HG03108 (cell line): Measurements from ENCODE around the gene CNKSR3.

Experiments
- ATAC-seq: cut with Tn5 transposase; IDR thresholded peaks from one replicate; pipeline ENCODE4 v1.9.1; 2021; ENCODE audit warnings: moderate library complexity; ENCODE audit not compliant: unreplicated experiment

CNKSR3 gene

DNA sequence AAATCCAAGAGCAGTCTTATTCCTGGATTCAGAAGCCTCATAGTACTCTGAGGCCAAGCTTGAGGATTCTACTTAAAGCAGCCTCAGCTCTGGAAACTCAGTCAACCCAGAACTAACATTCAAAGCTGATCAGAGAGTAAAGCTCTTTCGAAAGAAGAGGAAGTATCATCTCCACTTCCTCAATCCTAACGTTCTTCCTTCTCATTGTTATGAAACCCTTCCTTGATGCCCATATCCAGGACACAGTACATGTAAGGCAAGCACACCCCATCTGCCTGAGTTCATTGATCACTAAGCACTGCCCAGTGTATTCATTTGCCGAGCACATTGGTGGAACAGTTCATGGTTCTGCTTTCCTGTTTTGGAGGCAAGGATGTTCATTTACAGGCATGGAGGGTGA is 153.8 kb downstream of the CNKSR3 start, which contains the start of gene IPCEF1:
IPCEF1 (minus strand) TSS at position 114 of the 400 bp plus-strand sequence. CDS start 90,856 bp downstream, outside the sequence.
- ATAC-seq: no peak

DNA sequence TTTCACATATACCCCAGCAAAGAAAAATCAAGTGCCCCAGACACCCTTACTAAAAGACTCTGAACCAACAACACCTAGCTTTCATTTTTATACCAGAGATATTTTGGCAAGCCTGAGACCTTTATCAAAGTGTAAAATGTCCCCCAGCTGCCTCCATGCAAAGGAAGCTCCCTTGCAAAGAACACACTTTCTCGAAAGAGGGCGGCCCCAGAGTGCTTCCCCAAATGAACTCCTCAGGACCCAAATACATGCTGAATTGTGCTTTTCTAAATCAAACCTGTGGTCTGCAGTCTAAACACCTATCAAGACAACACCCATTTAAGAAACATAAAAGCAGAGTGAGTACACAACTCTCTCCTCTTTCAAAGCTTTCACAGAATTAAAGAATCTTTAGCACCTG is 154.4 kb downstream of the CNKSR3 start:
- ATAC-seq: no peak

DNA sequence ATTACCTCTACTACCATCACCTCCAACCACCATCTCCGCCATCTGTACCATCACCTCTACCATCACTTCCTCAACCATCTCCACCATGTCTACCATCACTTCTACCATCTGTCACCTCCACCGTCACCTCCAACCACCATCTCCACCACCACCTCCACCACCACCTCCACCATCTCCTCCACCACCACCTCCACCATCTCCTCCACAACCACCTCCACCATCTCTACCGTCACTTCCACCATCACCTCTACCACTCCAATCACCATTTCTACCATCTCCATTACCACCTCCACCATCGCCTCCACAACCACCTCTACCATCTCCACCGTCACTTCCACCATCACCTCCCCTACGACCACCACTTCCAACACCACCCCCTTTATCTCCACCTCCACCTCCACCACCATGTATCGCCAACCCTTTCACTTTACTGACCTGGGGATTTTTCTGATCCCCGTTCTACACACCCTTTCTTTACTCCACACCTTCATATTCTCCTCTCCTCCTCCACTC is 156.2 kb downstream of the CNKSR3 start:
- ATAC-seq: no peak

DNA sequence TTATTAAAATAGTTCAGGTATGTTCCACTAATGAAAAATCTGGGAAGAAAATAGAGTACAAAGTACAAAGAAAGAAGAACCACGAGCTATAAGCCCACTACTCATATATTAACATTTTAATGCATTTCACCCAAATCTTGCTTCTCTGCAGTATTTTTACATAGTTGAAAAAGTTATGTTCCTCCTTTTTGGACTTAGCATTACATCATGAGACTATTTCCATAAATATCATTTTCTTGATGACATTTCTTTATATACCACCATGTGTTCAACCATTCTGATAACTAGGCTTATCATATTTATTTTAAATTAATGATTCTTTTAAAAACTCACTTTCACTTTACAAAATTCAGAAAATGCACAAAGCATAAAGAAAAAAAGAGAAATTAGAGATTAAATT is 156.9 kb downstream of the CNKSR3 start:
- ATAC-seq: no peak

DNA sequence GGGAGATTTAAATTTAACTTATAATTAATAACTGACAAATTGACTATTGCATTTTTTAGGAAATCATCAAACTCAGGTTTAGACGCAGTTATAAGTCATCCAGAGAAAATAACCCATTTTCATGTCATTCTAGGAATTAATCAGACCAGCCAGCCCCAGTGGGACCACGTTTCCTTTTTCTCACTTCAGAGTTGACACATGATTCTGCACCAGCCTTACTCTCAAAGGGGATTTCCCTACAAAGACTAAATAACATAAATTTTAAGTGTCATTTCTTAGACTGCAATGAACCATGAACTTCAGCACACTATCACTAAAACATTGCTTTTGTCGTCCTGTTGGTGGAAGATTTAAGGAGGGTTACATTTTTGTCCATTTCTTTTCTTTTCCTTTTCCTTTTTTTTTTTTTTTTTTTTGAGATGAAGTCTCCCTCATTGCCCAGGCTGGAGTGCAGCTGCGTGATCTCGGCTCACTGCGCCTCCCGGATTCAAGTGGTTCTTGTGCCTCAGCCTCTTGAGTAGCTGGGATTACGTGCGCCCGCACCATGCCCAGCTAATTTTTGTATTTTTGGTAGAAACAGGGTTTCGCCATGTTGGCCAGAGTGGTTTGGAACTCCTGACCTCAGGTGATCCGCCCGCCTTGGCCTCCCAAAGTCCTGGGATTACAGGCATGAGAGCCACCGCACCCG is 157.4 kb downstream of the CNKSR3 start:
- ATAC-seq: peak; percentile 70

DNA sequence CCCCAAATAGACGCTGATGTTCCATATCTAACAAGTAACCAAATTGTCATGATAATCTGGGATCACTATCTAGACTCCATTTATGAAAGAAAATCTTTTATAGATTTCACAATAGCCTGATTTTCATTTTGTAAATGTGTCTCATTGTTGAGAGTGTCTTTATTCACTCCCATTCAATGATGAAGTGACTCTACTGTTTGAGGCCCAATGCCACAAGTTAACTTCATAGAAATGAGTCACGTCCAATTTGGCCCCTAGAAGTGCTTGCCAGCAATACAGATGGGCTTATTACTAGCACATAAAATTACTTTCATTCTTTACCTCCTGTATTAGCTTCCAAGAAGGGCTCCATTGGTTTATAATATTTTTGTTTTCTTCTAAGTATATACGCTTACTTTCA is 160.2 kb downstream of the CNKSR3 start:
- no peak for ATAC-seq

DNA sequence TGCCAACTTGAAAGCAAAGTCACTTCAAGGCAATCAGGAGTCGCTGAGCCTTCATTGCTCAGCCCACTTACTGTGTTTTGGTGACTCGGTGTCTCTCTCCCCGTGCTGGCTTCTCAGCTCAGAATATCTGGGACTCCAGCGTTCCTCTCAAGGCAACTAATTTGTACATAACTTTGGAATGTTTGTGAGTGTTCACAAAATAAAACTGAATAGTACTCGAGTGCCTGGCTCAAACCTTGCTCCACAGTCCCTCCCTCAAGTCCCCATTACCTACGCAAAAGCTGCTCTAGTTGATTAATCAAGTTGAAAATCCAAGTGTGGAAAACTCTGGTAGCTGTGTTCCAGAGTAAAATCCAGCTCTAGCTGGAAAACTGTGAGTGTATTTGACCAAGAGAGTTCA is 162.5 kb downstream of the CNKSR3 start:
- no peak for ATAC-seq

DNA sequence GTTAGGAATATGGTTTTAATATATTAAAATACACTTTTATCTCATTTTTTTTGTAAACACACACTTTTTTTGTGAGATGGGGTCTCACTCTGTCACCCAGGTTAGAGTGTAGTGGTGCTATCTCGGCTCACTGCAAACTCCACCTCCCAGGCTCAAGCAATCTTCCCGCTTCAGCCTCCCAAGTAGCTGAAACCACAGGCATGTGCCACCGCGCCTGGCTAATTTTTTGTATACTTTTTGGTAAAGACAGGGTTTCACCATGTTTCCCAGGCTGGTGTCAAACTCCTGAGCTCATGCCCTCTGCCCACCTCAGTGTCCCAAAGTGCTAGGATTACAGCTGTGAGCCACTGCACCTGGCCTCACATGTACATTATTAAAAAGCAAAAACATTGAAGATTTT is 164.7 kb downstream of the CNKSR3 start:
- no peak for ATAC-seq

DNA sequence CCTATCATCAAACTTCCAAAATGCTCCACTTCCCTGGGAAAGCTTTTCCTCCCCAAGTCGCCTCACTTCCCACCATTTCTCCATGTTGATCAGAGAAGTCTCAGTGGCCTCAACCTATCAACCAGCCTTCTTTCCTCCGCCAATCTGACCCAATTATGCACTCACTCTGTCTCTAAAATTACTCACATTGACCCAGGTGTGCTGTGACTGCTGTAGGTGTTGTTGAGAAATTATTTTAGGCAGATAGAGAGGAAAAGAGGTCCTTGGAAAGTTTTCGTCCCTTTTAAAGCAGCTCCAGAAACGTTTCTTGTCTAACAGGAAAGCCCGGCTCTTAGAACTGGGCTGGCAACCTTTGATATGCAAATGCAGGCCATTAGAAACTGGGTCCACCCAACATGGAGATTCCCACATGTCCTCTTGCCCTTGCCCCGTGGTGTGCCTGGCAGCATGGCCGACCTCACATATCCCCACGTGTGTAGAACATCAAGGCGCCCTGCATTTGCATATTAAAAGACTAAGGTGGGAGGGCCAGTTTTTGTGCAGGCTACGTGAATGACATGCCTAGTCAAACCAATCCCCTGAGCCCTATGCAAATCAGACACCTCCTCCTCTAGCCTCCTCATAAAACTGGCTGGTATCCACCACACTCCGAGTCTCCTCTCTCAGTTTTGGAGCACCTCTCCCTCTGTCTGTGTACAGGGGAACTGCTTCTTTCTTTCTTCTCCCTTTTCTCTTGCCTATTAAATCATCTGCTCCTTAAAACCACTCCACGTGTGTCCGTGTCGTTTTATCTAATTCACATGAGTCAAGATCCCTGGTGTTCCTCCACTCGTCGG is 166.8 kb downstream of the CNKSR3 start:
- no peak for ATAC-seq

DNA sequence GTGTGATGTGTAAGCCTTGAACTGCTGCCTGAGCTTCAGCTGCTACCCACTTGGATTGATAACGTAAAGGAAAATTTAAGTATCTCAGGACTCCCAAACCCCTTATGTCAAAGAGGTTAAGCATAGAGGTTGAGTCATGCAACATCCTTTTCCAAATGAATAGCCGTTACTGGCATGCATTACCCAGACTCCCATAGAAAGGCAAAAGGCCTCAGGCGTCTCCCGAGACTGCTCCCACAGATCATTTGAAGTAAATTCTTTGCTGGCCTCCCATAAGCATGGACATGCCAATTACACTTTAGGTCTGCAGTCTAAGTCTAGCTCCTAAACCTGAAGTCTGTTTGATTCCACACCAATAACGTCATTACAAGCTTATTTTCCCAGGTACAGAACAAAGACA is 168.6 kb downstream of the CNKSR3 start:
- ATAC-seq: no peak

DNA sequence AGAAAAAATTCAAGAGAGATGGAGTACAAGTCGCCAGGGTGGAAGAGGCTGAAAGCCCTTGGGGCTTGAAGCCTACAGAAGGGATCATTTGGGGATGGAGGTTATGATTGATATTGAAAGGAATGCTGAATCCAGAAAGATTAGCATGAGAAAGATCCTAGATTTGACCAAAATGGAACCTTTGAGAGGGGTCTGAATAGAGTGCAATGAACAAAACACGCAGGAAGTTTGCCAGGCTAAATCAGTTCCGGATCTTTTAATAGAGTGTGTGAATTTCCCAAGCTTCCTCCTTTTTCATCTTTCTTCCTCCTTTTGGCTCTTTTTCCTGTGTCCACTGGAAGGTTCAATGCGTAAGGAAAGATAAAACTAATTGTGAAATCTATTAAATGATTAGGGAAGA is 169.1 kb downstream of the CNKSR3 start:
- no peak for ATAC-seq
